Measurements from ENCODE around the gene ADAM17.

Gene ADAM17

GRCh38 chr2:9573840-9574239 is 18.2 kb upstream of the ADAM17 start:
- Histone ChIP-seq H3K36me3 (no peaks in the 10 kb centered on the region), H3K27ac (no peak overlapping the region), H3K9me3 (no peaks in the 10 kb centered on the region), H3K27me3 (no peaks in the 10 kb centered on the region), H3K4me1 (ENCODE audit: control insufficient read depth in 1 of 2, insufficient read depth in 1 of 2, low read depth in 1 of 2, low read length in 1 of 2) (no peaks in the 10 kb centered on the region), H3K4me3 (ENCODE audit: low read depth in 1 of 2, low read length in 1 of 2) (no peak overlapping the region)
- TF ChIP-seq CTCF (IDR thresholded peaks at IDR 0.05), result no peak

- no peak for TF ChIP-seq CTCF (IDR thresholded peaks at IDR 0.05)
- Histone ChIP-seq H3K27ac (no peak overlapping the region), H3K27me3 (no peaks in the 10 kb centered on the region), H3K9me3 (no peaks in the 10 kb centered on the region), H3K4me1 (ENCODE audit: control insufficient read depth in 1 of 2, insufficient read depth in 1 of 2, low read depth in 1 of 2, low read length in 1 of 2) (no peaks in the 10 kb centered on the region), H3K4me3 (ENCODE audit: low read depth in 1 of 2, low read length in 1 of 2) (no peak overlapping the region), H3K36me3 (no peaks in the 10 kb centered on the region)
These were observed 17.5 kb upstream of the ADAM17 start for GRCh38 chr2:9573013-9573720.

DNA sequence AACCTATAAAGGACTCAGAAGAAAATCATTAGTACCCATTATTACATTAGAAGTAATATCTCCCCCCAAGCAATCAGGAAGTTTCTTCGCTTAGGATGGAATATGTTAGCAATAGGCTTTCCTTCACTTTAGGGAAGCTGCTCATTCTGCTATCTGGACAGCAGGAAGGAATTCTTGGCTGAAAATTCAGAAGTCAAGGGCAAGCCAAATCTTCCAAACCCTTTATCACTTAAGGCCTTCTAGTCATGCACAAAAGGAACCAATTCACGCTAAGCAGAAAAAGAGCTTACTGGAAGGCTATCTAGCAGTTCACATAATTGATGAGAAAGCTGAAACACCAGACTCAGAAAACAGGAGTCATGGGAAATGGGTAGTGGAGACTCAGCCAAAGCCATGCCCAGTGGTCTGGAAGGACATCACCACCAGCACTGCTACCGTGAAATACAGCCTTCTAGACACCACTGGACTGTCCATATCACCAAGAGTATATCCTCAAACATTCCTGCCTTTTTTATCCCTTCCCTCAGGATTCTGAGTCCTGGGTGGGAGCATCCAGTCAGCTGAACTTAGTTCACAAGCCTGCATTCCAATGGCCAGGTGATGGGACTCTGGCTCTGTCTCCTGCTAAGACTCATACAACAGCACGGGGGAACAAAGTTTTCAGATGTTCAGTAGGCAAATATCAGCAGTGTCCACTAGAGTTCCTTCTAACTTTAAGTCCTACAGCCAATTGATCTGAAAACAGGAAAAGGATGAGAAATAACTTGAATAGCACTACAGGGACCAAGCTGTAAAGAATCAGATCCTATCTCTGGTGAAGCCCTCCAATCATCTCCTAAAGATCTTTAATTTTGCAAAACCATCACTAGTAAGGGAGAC is 14.8 kb upstream of the ADAM17 start:
- Histone ChIP-seq H3K27ac (no peak overlapping the region), H3K27me3 (no peaks in the 10 kb centered on the region), H3K9me3 (no peaks in the 10 kb centered on the region), H3K36me3 (no peaks in the 10 kb centered on the region), H3K4me1 (ENCODE audit: control insufficient read depth in 1 of 2, insufficient read depth in 1 of 2, low read depth in 1 of 2, low read length in 1 of 2) (no peaks in the 10 kb centered on the region), H3K4me3 (ENCODE audit: low read depth in 1 of 2, low read length in 1 of 2) (no peak overlapping the region)
- TF ChIP-seq CTCF (IDR thresholded peaks at IDR 0.05), result no peak

DNA sequence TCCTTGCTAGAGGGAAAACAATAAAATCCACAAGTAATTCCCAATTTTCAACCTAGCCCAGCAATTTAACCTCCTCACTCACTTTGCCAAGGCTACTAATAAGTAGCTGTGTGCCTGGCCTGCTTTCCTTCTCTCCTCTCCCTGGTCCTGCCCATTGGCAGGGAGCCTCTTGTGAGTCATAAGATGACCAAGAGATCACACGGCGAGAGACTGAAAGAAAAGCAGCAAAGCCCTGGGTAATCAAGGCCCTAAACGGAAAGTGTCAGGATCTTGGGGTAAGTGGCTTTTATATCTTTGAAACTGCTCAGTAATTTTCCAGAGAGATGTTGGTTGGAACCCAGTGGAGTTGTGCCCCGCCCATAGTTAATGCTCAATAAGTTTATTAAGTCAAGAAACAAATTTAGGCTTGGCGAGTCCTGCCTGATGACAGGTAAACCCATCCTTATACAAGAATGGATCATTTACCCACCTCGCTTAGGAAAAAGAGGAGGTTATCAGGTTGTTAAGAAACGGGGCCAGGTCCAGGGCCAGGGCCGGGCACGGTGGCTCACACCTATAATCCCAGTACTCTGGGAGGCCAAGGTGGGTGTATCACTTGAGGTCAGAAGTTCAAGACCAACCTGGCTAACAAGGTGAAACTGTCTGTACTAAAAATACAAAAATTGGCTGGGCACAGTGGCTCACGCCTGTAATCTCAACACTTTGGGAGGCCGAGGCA is 10.0 kb upstream of the ADAM17 start:
- TF ChIP-seq CTCF (IDR thresholded peaks at IDR 0.05), result no peak
- Histone ChIP-seq H3K36me3 (no peaks in the 10 kb centered on the region), H3K9me3 (no peaks in the 10 kb centered on the region), H3K27me3 (no peaks in the 10 kb centered on the region), H3K4me1 (ENCODE audit: control insufficient read depth in 1 of 2, insufficient read depth in 1 of 2, low read depth in 1 of 2, low read length in 1 of 2) (no peaks in the 10 kb centered on the region), H3K27ac (no peak overlapping the region), H3K4me3 (ENCODE audit: low read depth in 1 of 2, low read length in 1 of 2) (no peak overlapping the region)

DNA sequence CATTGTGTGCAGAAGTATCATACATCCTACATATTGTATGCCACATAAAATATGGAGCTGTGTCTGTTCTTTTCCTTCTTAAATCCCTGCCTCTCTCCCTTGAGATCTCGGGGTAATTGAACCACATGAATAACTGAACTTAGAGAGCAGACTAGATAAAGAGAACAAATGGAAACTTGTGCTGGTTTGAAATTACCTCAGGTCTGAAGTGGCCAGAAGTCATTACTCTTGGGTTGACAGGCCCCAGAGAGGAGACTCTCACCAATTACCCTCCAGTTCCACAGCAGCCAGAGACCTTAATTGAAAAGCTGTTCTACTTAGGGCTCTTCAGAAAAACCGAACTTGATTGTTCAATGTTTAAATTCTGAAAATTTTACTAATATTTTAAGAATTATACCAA is 5.0 kb upstream of the ADAM17 start:
- Histone ChIP-seq H3K4me1 (ENCODE audit: control insufficient read depth in 1 of 2, insufficient read depth in 1 of 2, low read depth in 1 of 2, low read length in 1 of 2) (peaks cover 8 to 11% of the 10 kb centered on the region in 2 experiments), H3K9me3 (no peaks in the 10 kb centered on the region), H3K4me3 (ENCODE audit: low read depth in 1 of 2, low read length in 1 of 2) (no peak overlapping the region), H3K36me3 (no peaks in the 10 kb centered on the region), H3K27ac (no peak overlapping the region), H3K27me3 (no peaks in the 10 kb centered on the region)
- no peak for TF ChIP-seq CTCF (IDR thresholded peaks at IDR 0.05)
